Measurements from ENCODE around the gene PRPH2. TPM values are rescaled to one million over a fixed set of nuclear protein-coding genes. Genes with fewer than 3 reads are reported as not detected.

PRPH2 gene
- total RNA-seq, 1 donor from 2014 or later: 0.11 TPM

- no peak for TF ChIP-seq CTCF (IDR thresholded peaks at IDR 0.05)
- Histone ChIP-seq H3K9me3 (no peaks in the 10 kb centered on the region), H3K27ac (no peak overlapping the region), H3K4me1 (no peaks in the 10 kb centered on the region), H3K4me3 (no peak overlapping the region), H3K27me3 (no peaks in the 10 kb centered on the region), H3K36me3 (peaks cover 12 to 20% of the 10 kb centered on the region in 2 donors)
- intact Hi-C loops (cut with DNase I): no loop called here
- no peak for DNase-seq (ENCODE audit: low spot score in 2 of 2)
Measured at GRCh38 chr6:42756722-42757121, 34.3 kb upstream of the PRPH2 start.

DNA sequence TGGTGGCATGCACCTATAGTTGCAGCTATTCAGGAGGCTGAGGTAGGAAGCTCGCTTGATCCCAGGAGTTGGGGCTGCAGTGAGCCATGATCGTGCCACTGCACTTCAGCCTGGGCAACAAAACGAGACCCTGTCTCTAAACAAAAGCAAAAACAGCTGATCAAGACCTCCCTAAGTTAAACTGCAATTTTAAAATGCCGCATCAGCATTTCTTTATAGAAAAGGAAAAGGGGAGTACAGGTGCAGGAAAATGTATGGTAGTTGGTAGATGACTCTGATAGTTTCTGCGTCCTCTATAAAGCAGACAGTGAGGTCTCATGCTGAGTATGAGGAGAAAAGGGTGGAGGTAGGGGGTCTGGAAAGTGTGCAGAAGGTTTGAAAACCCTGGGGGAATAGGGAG, 32.4 kb upstream of the PRPH2 start:
- DNase-seq (ENCODE audit: low spot score in 2 of 2): no peak
- Histone ChIP-seq H3K4me1 (no peaks in the 10 kb centered on the region), H3K4me3 (no peak overlapping the region), H3K9me3 (no peaks in the 10 kb centered on the region), H3K36me3 (peaks cover 10 to 16% of the 10 kb centered on the region in 2 donors), H3K27ac (no peak overlapping the region), H3K27me3 (no peaks in the 10 kb centered on the region)
- intact Hi-C loops (cut with DNase I): no loop called here
- TF ChIP-seq CTCF (IDR thresholded peaks at IDR 0.05): no peak

GRCh38 chr6:42751055-42751454, 28.7 kb upstream of the PRPH2 start:
- Histone ChIP-seq H3K9me3 (no peaks in the 10 kb centered on the region), H3K36me3 (no peaks in the 10 kb centered on the region), H3K27ac (no peak overlapping the region), H3K27me3 (no peaks in the 10 kb centered on the region), H3K4me1 (peaks cover 0 to 6% of the 10 kb centered on the region in 2 donors), H3K4me3 (no peak overlapping the region)
- DNase-seq (ENCODE audit: low spot score in 2 of 2): no peak
- intact Hi-C loops (cut with DNase I): no loop called here
- TF ChIP-seq CTCF (IDR thresholded peaks at IDR 0.05): no peak

- TF ChIP-seq CTCF (IDR thresholded peaks at IDR 0.05): no peak
- no peaks in the 10 kb centered on the region for H3K9me3 ChIP-seq
- H3K27ac ChIP-seq: peak overlapping the region in 1 of 2 donors; percentile 88
- H3K4me1 ChIP-seq: peaks cover 10 to 20% of the 10 kb centered on the region in 2 donors
- no peak for DNase-seq (ENCODE audit: low spot score in 2 of 2)
- H3K4me3 ChIP-seq: peak overlapping the region in 1 of 2 donors; percentile 83
- H3K36me3 ChIP-seq: no peaks in the 10 kb centered on the region
- no peaks in the 10 kb centered on the region for H3K27me3 ChIP-seq
- intact Hi-C loops (cut with DNase I): loop anchor here (5.0 to 10.0 kb wide), 2 partner anchors 54 to 766 kb away; partner anchors contain the start of genes LRRC73, POLR1C and YIPF3
Measured at GRCh38 chr6:42748203-42748898, 26.0 kb upstream of the PRPH2 start.

GRCh38 chr6:42746463-42747391, 24.3 kb upstream of the PRPH2 start:
- no peak for TF ChIP-seq CTCF (IDR thresholded peaks at IDR 0.05)
- intact Hi-C loops (cut with DNase I): loop anchor here (1.0 to 10.0 kb wide), 7 partner anchors 19 to 768 kb away; partner anchors contain the start of genes BICRAL, LRRC73, POLR1C and YIPF3
- H3K4me3 ChIP-seq: peak overlapping the region; percentile 83 to 90
- no peaks in the 10 kb centered on the region for H3K27me3 ChIP-seq
- peaks cover 10 to 20% of the 10 kb centered on the region in 2 donors for H3K4me1 ChIP-seq
- DNase-seq (ENCODE audit: low spot score in 2 of 2): peak; percentile 63 to 90
- no peaks in the 10 kb centered on the region for H3K9me3 ChIP-seq
- H3K27ac ChIP-seq: peak overlapping the region; percentile 88 to 93
- H3K36me3 ChIP-seq: no peaks in the 10 kb centered on the region
